Pancreas (tissue), 10 donors: ENCODE data around the gene ACYP1. TPM values are rescaled to one million over a fixed set of nuclear protein-coding genes. Genes with fewer than 3 reads are reported as not detected.

Experiments used
- ATAC-seq, 4 donors: fragments of 200-7000 bp; cut with Tn5 transposase; one replicate each; pipeline versions ENCODE4 v1.8.0 to v1.9.1; 2020; ENCODE audit warnings: mild to moderate bottlenecking in 4 of 4, moderate library complexity in 4 of 4
- DNase-seq, 6 donors: peaks; one replicate each; pipeline ENCODE4 v3.0.0-alpha.2; 2020
- FAIRE-seq: peaks from 2 replicates; lab custom pipeline; 2012; peaks lifted over from hg19 to GRCh38; lab: Jason Lieb, UNC
- H3K27ac ChIP-seq, 4 donors: fragments of 200-600 bp; sonication (generic); 1 replicate in 3 of 4; 2 replicates in 1 of 4; pipeline versions ENCODE4 v1.5.0 to v1.8.0; 2020
- H3K27me3 ChIP-seq, 4 donors: fragments of 200-600 bp; one replicate each; pipeline ENCODE4 v1.8.0; 2021
- H3K36me3 ChIP-seq, 3 donors: fragments of 200-600 bp; sonication (generic) in 1 of 3; one replicate each; pipeline versions ENCODE4 v1.5.0 to v1.8.0; 2020 to 2021
- H3K4me1 ChIP-seq, 3 donors: fragments of 200-600 bp; one replicate each; pipeline ENCODE4 v1.8.0; 2021
- H3K4me3 ChIP-seq, 4 donors: fragments of 200-600 bp; sonication (generic) in 2 of 4; one replicate each; pipeline versions ENCODE4 v1.5.0 to v1.8.0; 2020 to 2021
- H3K9me3 ChIP-seq, 4 donors: fragments of 200-600 bp; one replicate each; pipeline ENCODE4 v1.8.0; 2021
- CTCF ChIP-seq, 4 donors: fragments of 200-600 bp; sonication (generic) in 3 of 4; IDR thresholded peaks; one replicate each; pipeline versions ENCODE4 v1.5.0 to v1.8.0; 2021; ENCODE audit warnings: antibody characterized with exemption in 4 of 4
- WGBS, 2 donors: extraction: QIAGEN DNeasy Blood & Tissue Kit; methylation state at CpG; one replicate each; pipeline ENCODE4 v1.1.7; 2013; 5-methylcytosine and 5-hydroxymethylcytosine counted together
- intact Hi-C, 3 donors: fragments of 100-400 bp; cut with DNase I; formaldehyde crosslinking; loops; one replicate each; pipeline versions ENCODE4 v1.11.1 to v1.14.2; 2022
- polyA plus RNA-seq, 2 donors: library from polyadenylated mRNA; stranded (reverse); fragments of 200-250 nt; gene quantifications; one replicate each; pipeline ENCODE4 v1.2.3, GENCODE V29; 2013
- total RNA-seq, 6 donors: library from RNA; stranded (reverse); fragmentation: NEBNext Ultra II Directional in 4 of 6; extraction: Animal tissue kit (Norgen Biotek cat#: 25700) in 4 of 6; gene quantifications; one replicate each; pipeline versions ENCODE4 v1.2.1 to v1.2.4, GENCODE V29; 2021 to 2023
- donor health status: healthy with polysubstance abuse.
- donor health status: DM: no; HTN: no; CAD: no; lungs with moderate emphysema.
- donor health status: DM: no; HTN: no; CAD: no.
- donor health status: control.
- donor health status: control.
- donor health status: Bipolar disorder and iron deficiency.
- donor health status: DM: yes; HTN: yes; CAD: no.
- donor health status: DM: no; HTN: no; CAD: no.
- donor health status: DM: no; HTN: no; CAD: no.
- donor health status: DM: yes; HTN: yes; CAD: no.

Gene ACYP1
- total and polyA plus RNA-seq, 8 donors: 2.9 to 17.4 (median 5.6) TPM

GRCh38 chr14:75046899-75047298 lies 16.9 kb downstream of the ACYP1 start:
- DNase-seq: no peak
- WGBS, 2 donors: 88 to 92% methylated on average over 3 of the region's 3 CpGs
- no peak for FAIRE-seq
- no peaks in the 10 kb centered on the region for H3K27me3 ChIP-seq
- no peaks in the 10 kb centered on the region for H3K9me3 ChIP-seq
- no peaks in the 10 kb centered on the region for H3K36me3 ChIP-seq
- no peak for ATAC-seq
- intact Hi-C loops: no loop called here
- H3K27ac ChIP-seq: no peak overlapping the region
- H3K4me1 ChIP-seq: peaks cover 9 to 29% (median 15%) of the 10 kb centered on the region in 3 donors
- TF ChIP-seq CTCF (IDR thresholded peaks at IDR 0.05): no peak
- H3K4me3 ChIP-seq: no peak overlapping the region

- DNase-seq (no peak), ATAC-seq (no peak), FAIRE-seq (no peak)
- intact Hi-C loops: no loop called here
- TF ChIP-seq CTCF (IDR thresholded peaks at IDR 0.05): no peak
- H3K27ac ChIP-seq: no peak overlapping the region
- 81 to 88% methylated on average over 5 of the region's 5 CpGs for WGBS, 2 donors
- H3K4me1 ChIP-seq: peaks cover 10 to 35% (median 21%) of the 10 kb centered on the region in 3 donors
- no peaks in the 10 kb centered on the region for H3K36me3 ChIP-seq
- H3K27me3 ChIP-seq: no peaks in the 10 kb centered on the region
- H3K4me3 ChIP-seq: no peak overlapping the region
- no peaks in the 10 kb centered on the region for H3K9me3 ChIP-seq
Measured at GRCh38 chr14:75046275-75046674, 17.5 kb downstream of the ACYP1 start.

- 78 to 80% methylated on average over 8 of the region's 8 CpGs for WGBS, 2 donors
- intact Hi-C loops: no loop called here
- no peak for TF ChIP-seq CTCF (IDR thresholded peaks at IDR 0.05)
- H3K9me3 ChIP-seq: no peaks in the 10 kb centered on the region
- ATAC-seq: no peak
- no peak overlapping the region for H3K27ac ChIP-seq
- FAIRE-seq: no peak
- no peaks in the 10 kb centered on the region for H3K27me3 ChIP-seq
- no peak overlapping the region for H3K4me3 ChIP-seq
- DNase-seq: no peak
- peaks cover 10 to 29% (median 21%) of the 10 kb centered on the region in 3 donors for H3K4me1 ChIP-seq
- H3K36me3 ChIP-seq: no peaks in the 10 kb centered on the region
Measured at GRCh38 chr14:75044752-75045151, 19.1 kb downstream of the ACYP1 start.

GRCh38 chr14:75044322-75044721 lies 19.5 kb downstream of the ACYP1 start:
- WGBS, 2 donors: 16 to 26% methylated on average over 2 of the region's 2 CpGs
- no peak for FAIRE-seq
- no peak overlapping the region for H3K27ac ChIP-seq

More at GRCh38 chr14:75044322-75044721, 19.5 kb downstream of the ACYP1 start:
- Histone ChIP-seq H3K27me3 (no peaks in the 10 kb centered on the region), H3K36me3 (no peaks in the 10 kb centered on the region), H3K9me3 (no peaks in the 10 kb centered on the region), H3K4me3 (no peak overlapping the region), H3K4me1 (peaks cover 10 to 26% (median 18%) of the 10 kb centered on the region in 3 donors)
- TF ChIP-seq CTCF (IDR thresholded peaks at IDR 0.05): no peak
- no peak for ATAC-seq
- no peak for DNase-seq
- intact Hi-C loops: no loop called here
